OCI-LY1 (cell line): Measurements from ENCODE around the gene PRDM13.

ENCODE experiments used
- H2AFZ ChIP-seq: fragments of 200-600 bp; sonication (generic), shearing (Covaris generic); 2 replicates; pipeline ENCODE4 v1.6.0; 2014; ENCODE audit warnings: antibody characterized with exemption, mild to moderate bottlenecking, low read length
- H3F3A ChIP-seq: fragments of 200-600 bp; sonication (generic), shearing (Covaris generic); 2 replicates; pipeline ENCODE4 v1.6.0; 2014; ENCODE audit warnings: mild to moderate bottlenecking, antibody characterized with exemption, low read length, moderate library complexity; ENCODE audit not compliant: insufficient read depth
- H3K27ac ChIP-seq: fragments of 200-600 bp; sonication (generic); 2 replicates; pipeline ENCODE4 v1.5.1; 2014; ENCODE audit warnings: low read length, mixed run types, mild to moderate bottlenecking, low read depth; ENCODE audit not compliant: poor library complexity, severe bottlenecking
- H3K27me3 ChIP-seq: fragments of 200-600 bp; sonication (generic); 2 replicates; pipeline ENCODE4 v1.6.0; 2014; ENCODE audit warnings: antibody characterized with exemption, mild to moderate bottlenecking, low read length, moderate library complexity; ENCODE audit not compliant: insufficient read depth
- H3K36me3 ChIP-seq: fragments of 200-600 bp; sonication (generic); 2 replicates; pipeline ENCODE4 v1.6.1; 2014; ENCODE audit warnings: mild to moderate bottlenecking, antibody characterized with exemption, low read length, moderate library complexity, mixed read lengths; ENCODE audit not compliant: insufficient read depth
- H3K4me1 ChIP-seq: fragments of 200-600 bp; sonication (generic); 2 replicates; pipeline ENCODE4 v1.5.1; 2014; ENCODE audit warnings: mild to moderate bottlenecking, low read length, moderate library complexity; ENCODE audit not compliant: insufficient read depth, severe bottlenecking
- H3K4me2 ChIP-seq: fragments of 200-600 bp; sonication (generic), shearing (Covaris generic); 2 replicates; pipeline ENCODE4 v1.6.1; 2014; ENCODE audit warnings: low read length
- H3K4me3 ChIP-seq: fragments of 200-600 bp; sonication (generic); 2 replicates; pipeline ENCODE4 v1.5.1; 2014; ENCODE audit warnings: low read length, low read depth, mild to moderate bottlenecking, mixed read lengths; ENCODE audit not compliant: poor library complexity, severe bottlenecking
- H3K79me2 ChIP-seq: fragments of 200-600 bp; shearing (Covaris generic); 2 replicates; pipeline ENCODE4 v1.6.1; 2016; ENCODE audit warnings: mixed run types, low read length, mixed read lengths; ENCODE audit not compliant: insufficient read depth
- H3K9ac ChIP-seq: fragments of 200-600 bp; sonication (generic), shearing (Covaris generic); 2 replicates; pipeline ENCODE4 v1.6.1; 2014; ENCODE audit warnings: mild to moderate bottlenecking, low read length, mixed read lengths
- H3K9me2 ChIP-seq: fragments of 200-600 bp; sonication (generic), shearing (Covaris generic); 2 replicates; pipeline ENCODE4 v1.6.1; 2014; ENCODE audit warnings: low read depth, mild to moderate bottlenecking, low read length, mixed read lengths
- H3K9me3 ChIP-seq: fragments of 200-600 bp; shearing (Covaris generic); 2 replicates; pipeline ENCODE4 v1.6.1; 2014; ENCODE audit warnings: low read length, mixed read lengths
- H4K20me1 ChIP-seq: fragments of 200-600 bp; sonication (generic), shearing (Covaris generic); 2 replicates; pipeline ENCODE4 v1.6.0; 2016; ENCODE audit warnings: mild to moderate bottlenecking, low read length; ENCODE audit not compliant: insufficient read depth
- CTCF ChIP-seq: fragments of 200-600 bp; sonication (generic), shearing (Covaris generic); IDR thresholded peaks from 2 replicates; pipeline ENCODE4 v1.5.1; 2017; ENCODE audit warnings: mild to moderate bottlenecking, antibody characterized with exemption, low read length, moderate library complexity, mixed read lengths
- EZH2 ChIP-seq: fragments of 200-600 bp; sonication (generic), shearing (Covaris generic); IDR thresholded peaks from 2 replicates; pipeline ENCODE4 v1.8.0; 2017; ENCODE audit warnings: borderline replicate concordance, mixed run types, mild to moderate bottlenecking, antibody characterized with exemption, low read length, moderate library complexity, mixed read lengths

The PRDM13 gene

GRCh38 chr6:99611148-99611547 is 4.5 kb downstream of the PRDM13 start:
- Histone ChIP-seq H3K9me3 (no peaks in the 10 kb centered on the region), H3K27me3 (no peaks in the 10 kb centered on the region), H3K4me2 (no peak overlapping the region), H3K36me3 (no peaks in the 10 kb centered on the region), H3K4me3 (no peak overlapping the region), H4K20me1 (no peaks in the 10 kb centered on the region), H3F3A (no peaks in the 10 kb centered on the region), H3K27ac (no peak overlapping the region), H3K79me2 (no peaks in the 10 kb centered on the region), H3K9ac (no peak overlapping the region), H2AFZ (no peak overlapping the region), H3K4me1 (no peaks in the 10 kb centered on the region), H3K9me2 (no peaks in the 10 kb centered on the region)
- TF ChIP-seq CTCF (no peak), EZH2 (no peak)

- Histone ChIP-seq H3K9me3 (no peaks in the 10 kb centered on the region), H3K9me2 (no peaks in the 10 kb centered on the region), H3K4me2 (no peak overlapping the region), H3K27me3 (no peaks in the 10 kb centered on the region), H3K4me1 (no peaks in the 10 kb centered on the region), H2AFZ (no peak overlapping the region), H3F3A (no peaks in the 10 kb centered on the region), H4K20me1 (no peaks in the 10 kb centered on the region), H3K9ac (no peak overlapping the region), H3K27ac (no peak overlapping the region), H3K79me2 (no peaks in the 10 kb centered on the region), H3K36me3 (no peaks in the 10 kb centered on the region), H3K4me3 (no peak overlapping the region)
- TF ChIP-seq EZH2 (no peak), CTCF (no peak)
Measured at GRCh38 chr6:99612551-99613408, 6.1 kb downstream of the PRDM13 start.

GRCh38 chr6:99613409-99613704 is 6.7 kb downstream of the PRDM13 start:
- no peaks in the 10 kb centered on the region for H3K79me2 ChIP-seq
- no peaks in the 10 kb centered on the region for H3K27me3 ChIP-seq
- no peaks in the 10 kb centered on the region for H3K4me1 ChIP-seq
- peak overlapping the region; percentile 19 for H3K4me3 ChIP-seq
- no peak overlapping the region for H2AFZ ChIP-seq
- no peaks in the 10 kb centered on the region for H3F3A ChIP-seq
- H3K9ac ChIP-seq: no peak overlapping the region
- no peaks in the 10 kb centered on the region for H3K9me3 ChIP-seq
- TF ChIP-seq CTCF: no peak
- no peak for TF ChIP-seq EZH2
- no peaks in the 10 kb centered on the region for H3K36me3 ChIP-seq
- peak overlapping the region; percentile 23; the same call in 1 of the 2 replicates for H3K4me2 ChIP-seq
- no peaks in the 10 kb centered on the region for H4K20me1 ChIP-seq
- no peak overlapping the region for H3K27ac ChIP-seq
- no peaks in the 10 kb centered on the region for H3K9me2 ChIP-seq
